NCI-H226 (cell line): ENCODE data around the gene EXOSC5.
"Not testable (repeated sequence)": the region's sequence is repeated elsewhere in the genome, so short reads cannot be mapped to it uniquely, and the experiment has no call there.

Source experiments
- DNase-seq: peaks from one replicate; pipeline ENCODE4 v3.0.0-alpha.2; 2015

Gene EXOSC5

GRCh38 chr19:41364524-41365391, 32.4 kb downstream of the EXOSC5 start:
- DNase-seq = no peak

GRCh38 chr19:41363753-41364523, 33.2 kb downstream of the EXOSC5 start, which contains the start of gene B9D2:
Gene B9D2 (minus strand): TSS chr19:41364149. CDS start chr19:41363519, 630 bp downstream.
- DNase-seq = peak; percentile 96

DNA sequence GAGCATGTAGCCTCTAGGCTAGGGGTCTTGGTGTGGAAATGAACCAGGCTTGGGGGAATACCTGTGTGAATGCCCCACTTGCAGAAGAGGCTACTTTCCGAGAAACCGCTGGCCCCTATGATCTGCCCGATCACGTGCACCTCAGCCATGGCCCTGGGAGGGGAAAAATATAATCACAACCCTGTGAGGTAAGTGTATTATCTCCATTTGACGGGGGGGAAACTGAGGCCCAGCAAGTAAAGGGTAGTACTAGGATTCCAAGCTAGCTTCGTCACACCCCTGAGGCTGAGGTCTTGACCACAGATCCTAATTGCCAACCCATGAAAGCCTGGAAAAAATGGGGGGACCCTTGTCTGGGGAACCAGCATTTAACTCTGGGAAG, 33.8 kb downstream of the EXOSC5 start:
- no peak for DNase-seq

DNA sequence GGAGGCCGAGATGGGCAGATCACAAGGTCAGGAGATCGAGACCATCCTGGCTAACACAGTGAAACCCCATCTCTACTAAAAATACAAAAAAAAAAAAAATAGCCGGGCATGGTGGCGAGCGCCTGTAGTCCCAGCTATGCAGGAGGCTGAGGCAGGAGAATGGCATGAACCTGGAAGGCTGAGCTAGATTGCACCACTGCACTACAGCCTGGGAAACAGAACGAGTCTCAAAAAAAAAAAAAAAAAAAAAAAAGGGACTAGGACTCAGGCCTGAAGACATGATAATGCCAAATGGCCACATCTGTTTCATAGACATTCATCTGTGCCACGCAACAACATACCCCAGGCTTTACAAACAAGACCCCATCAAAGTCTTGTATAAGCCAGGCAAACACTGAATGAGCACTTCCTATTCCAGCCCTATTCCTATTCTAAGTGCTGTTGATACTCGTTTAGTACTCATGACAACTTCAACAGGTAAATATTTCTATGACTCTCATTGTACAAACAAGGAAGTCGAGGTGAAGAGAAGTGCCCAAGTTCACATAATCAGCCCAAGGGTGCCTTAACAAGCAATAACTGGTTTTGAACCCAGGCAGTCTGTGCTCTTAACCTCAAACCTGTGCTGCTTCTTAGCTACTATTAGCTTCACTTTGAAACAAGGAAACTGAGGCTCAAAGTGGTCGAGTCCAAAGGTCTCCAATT, 34.9 kb downstream of the EXOSC5 start:
- no peak for DNase-seq

DNA sequence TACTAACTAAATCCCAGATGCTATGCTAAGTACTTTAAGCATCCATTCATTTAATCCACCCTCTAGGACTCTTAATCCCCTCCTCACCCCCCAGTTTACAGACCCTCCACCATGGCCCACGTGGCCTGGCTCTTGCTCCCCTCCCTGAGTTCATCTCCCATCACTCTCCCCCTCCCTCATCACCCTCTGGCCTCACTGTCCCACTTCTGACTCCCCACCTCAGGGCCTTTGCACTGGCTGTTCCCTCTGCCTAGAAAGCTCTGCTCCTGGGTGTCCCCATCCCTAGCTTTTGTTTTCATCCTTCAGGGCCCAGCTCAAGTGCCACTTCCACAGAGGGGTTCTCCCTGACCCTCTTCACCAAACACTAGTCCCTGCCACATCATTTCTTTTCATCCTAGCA, 37.4 kb downstream of the EXOSC5 start:
- DNase-seq = no peak

DNA sequence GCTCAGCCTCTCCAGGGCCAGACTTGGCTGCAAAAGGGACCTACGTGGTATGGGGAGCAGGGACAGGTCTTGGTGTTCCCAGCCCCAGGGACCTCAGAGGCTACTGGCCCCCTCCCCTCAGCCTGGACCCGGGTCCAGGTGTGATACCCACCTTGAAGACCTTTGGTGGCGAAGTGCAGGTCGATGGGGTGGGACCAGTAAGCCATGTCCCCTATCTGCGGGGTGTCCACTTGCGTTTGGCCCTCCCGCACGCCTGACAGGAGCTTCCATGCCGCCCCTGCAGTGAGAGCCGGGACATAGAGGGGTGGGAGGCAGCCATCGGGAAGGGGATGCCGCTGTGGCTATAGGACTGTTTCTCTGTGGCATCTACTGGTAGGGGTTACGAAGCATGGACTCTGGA, 39.4 kb downstream of the EXOSC5 start:
- DNase-seq = no peak

DNA sequence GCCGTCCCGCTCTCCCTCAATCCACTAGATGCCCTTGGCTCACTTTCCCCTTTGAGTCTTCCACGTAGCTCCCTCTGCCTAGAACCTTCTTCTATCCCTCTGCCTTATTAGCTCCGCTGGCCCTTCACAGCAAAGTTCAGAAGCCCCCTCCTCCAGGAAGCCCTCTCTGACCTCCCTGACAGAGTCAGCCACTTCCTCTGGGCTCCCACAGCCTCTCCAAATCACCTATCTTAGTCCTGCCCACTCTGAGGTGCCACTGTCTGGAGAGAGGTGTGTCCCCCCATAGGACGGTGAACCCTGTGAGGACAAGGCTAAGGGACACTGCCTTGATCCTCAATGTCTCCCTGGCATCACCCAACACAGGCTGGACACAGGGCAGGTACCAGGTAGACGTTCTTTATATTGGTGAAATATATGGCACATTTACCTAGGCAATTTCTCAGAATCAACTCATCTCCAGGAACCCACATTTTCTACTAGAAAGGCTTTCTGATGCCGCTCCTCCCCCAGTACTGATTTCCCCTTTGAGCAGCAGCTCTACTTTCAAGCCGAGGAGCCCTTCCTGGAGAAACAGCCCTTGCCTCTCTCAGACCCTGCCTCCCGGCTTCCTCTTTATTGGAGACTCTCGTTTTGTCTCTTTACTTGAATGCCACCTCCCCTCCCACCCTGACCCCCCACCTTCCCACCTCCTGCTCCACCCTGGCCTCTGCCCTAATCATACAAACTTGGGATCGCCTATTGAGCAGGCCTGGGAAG, 40.0 kb downstream of the EXOSC5 start:
- DNase-seq = no peak

- no peak for DNase-seq
Observed at GRCh38 chr19:41355802-41356201, 41.4 kb downstream of the EXOSC5 start.

DNA sequence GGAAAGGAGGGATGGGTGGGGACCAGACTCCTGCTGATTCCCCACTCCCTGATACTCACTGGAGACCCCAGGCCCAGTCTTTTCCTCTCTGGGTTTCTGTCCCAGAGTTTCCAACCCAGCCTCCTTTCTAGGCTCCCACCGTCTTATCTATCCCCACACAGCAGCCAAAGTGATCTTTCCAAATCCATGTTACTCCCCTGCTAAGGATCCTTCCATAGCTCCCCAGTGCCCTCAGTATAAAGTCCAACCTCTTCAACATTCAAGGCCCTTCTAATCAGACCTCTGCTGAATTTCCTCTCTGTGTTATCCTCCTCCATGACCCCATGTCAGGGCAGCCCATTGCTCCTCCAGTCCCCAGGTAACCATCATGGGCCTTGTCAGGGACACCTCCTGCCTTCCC, 42.1 kb downstream of the EXOSC5 start:
- DNase-seq = no peak

DNA sequence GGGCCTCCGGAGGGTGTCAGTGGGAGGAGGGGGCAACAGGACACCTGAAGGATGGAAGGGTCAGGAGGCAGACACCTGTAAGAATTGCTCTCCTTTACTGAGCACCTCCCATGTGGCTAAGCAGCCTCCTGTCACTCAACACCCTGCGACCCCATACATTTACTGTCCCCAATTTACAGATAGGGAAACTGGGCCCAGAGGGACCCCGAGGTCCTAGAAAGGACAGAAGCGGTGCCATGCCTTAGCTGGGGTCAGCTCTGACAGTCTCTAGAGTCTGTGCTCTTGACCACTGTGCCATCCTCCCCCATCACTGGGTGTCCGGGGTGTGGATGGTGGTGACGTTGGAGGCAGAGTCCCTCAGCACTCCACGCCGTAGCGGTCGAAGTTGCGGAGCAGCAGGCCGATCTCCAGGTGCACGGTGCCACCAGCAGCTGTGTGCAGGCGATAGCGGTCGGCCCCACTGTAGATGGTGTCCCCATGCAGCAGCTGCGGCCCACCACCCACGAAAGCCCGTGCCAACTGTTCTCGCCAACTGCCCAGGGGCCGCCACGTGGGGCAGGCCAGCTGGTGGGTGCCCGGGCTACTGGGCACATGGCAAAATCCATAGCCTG, 42.7 kb downstream of the EXOSC5 start:
- no peak for DNase-seq

- peak; percentile 81 for DNase-seq
Observed at GRCh38 chr19:41353466-41354342, 43.5 kb downstream of the EXOSC5 start, which contains the start of gene TGFB1. Gene TGFB1 (minus strand): TSS chr19:41353922. CDS start chr19:41353044, 878 bp downstream.

GRCh38 chr19:41352609-41353465, 44.3 kb downstream of the EXOSC5 start:
- DNase-seq = peak; percentile 61

DNA sequence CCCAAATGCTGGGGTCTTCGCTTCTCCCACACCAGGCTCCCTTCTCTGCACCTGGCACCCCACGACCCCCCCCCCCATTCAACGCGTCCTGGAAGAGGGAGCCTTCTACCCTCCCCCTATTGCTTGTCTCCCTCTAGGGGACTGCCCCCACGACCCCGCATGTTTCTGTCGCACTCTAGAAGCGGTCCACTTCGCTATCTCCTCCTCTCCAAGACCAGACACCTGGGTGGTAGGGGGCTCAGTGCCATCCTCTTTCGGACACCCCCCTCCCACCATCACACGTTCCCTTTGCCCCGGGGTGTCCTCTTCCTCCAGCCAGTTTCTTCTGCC, 44.9 kb downstream of the EXOSC5 start:
- DNase-seq = no peak

GRCh38 chr19:41351339-41352245, 45.6 kb downstream of the EXOSC5 start:
- peak; percentile 70 for DNase-seq

DNA sequence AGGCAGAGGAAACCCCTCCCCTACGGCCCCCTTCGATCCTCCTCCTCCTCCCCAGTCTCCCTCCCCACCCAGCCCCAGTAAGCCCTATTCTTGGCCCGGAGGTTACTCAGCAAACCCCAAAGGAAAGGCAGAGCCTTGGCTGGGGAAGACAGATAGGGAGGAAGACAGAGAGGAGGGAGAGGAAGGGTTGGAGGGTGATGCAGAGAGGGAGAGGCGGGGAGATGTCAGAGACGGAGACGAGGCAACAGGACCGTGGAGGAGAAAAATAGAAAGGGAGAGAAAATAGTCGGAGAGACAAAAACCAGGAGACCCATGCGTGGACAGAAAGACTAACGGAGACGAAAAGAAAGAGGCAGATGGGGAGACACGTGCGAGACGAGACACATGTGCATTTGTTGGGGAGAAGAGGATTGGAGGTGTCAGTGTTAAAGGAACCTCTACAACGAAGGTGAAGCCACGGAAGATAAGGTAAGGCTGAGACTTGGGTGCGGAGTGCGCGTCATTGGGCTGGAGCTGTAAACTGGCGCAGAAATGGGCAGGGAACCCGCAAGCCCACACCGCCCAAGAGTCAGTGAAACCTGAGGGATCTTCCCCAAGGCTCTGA, 46.3 kb downstream of the EXOSC5 start:
- DNase-seq = peak; percentile 24

DNA sequence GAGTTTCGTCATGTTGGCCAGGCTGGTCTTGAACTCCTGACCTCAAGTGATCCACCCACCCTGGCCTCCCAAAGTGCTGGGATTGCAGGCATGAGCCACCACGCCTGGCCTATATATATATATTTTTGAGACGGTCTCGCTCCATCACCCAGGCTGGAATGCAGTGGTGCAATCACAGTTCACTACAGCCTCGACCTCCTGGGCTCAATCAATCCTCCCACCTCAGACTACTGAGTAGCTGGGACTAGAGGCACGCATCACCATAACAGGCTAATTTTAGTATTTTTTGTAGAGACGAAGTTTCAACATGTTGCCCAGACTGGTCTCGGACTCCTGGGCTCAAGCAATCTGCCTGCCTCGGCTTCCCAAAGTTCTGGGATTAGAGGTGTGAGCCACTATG, 50.2 kb downstream of the EXOSC5 start:
- not testable (repeated sequence) for DNase-seq

DNA sequence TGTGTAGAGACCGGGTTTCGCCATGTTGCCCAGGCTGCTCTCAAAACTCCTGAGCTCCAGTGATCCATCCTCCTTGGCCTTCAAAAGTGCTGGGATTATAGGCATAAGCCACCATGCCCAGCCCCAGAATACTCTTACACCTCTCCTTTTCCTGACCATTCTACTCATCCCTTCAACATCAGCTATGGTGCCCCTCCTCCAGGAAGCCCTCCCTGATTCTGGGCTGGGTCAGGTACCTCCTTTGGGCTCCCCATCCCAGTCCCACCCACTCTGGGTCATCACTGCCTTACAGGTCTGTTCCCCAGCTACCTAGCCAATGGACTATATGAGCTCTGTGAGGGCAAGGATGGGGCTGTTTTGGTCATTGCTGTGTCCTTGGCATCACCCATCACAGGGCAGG, 53.0 kb downstream of the EXOSC5 start:
- no peak for DNase-seq

- DNase-seq = no peak
Observed at GRCh38 chr19:41341669-41342490, 55.3 kb downstream of the EXOSC5 start.
